Activated B cell treated with CpG ODN at 0.5 μM for 24 hours (primary cell): Measurements from ENCODE around the gene ENOPH1. TPM values are rescaled to one million over a fixed set of nuclear protein-coding genes. Genes with fewer than 3 reads are reported as not detected.
A peak's percentile ranks its signal among the peaks of the same experiment; 100 is the strongest.
"Not testable (repeated sequence)": the region's sequence is repeated elsewhere in the genome, so short reads cannot be mapped to it uniquely, and the experiment has no call there.

Source experiments
- ATAC-seq: fragments of 200-7000 bp; cut with Tn5 transposase; one replicate; pipeline ENCODE4 v1.10.0; 2021; ENCODE audit warnings: low read depth, mild to moderate bottlenecking, moderate library complexity
- CTCF ChIA-PET: fragments of 350-600 bp; sonication (Branson Sonifier 250); formaldehyde crosslinking; loops from one replicate; lab custom pipeline; 2021; ENCODE audit warnings: antibody characterized with exemption; lab: Charles Lee
- POLR2A ChIA-PET: fragments of 350-600 bp; sonication (Branson Sonifier 250); formaldehyde crosslinking; loops from one replicate; lab custom pipeline; 2021; ENCODE audit warnings: antibody characterized with exemption; lab: Charles Lee
- DNase-seq: peaks from one replicate; pipeline ENCODE4 v3.0.0; 2022
- H3K27ac Mint-ChIP-seq: one replicate; pipeline ENCODE4 v1.8.0; 2020; ENCODE audit warnings: mixed read lengths
- H3K27me3 Mint-ChIP-seq: one replicate; pipeline ENCODE4 v1.8.0; 2021; ENCODE audit warnings: mixed read lengths
- H3K36me3 Mint-ChIP-seq: one replicate; pipeline ENCODE4 v1.8.0; 2021; ENCODE audit warnings: low read depth, mixed read lengths
- H3K4me1 Mint-ChIP-seq: one replicate; pipeline ENCODE4 v1.8.0; 2021; ENCODE audit warnings: mixed read lengths
- H3K4me3 Mint-ChIP-seq: one replicate; pipeline ENCODE4 v1.8.0; 2020; ENCODE audit warnings: mild to moderate bottlenecking, mixed read lengths
- H3K9me3 Mint-ChIP-seq: one replicate; pipeline ENCODE4 v1.8.0; 2020; ENCODE audit warnings: mixed read lengths
- CTCF ChIP-seq: fragments of 200-600 bp; IDR thresholded peaks from one replicate; pipeline ENCODE4 v1.8.0; 2022; ENCODE audit warnings: antibody characterized with exemption, mild to moderate bottlenecking
- intact Hi-C: fragments of 100-400 bp; cut with micrococcal nuclease; formaldehyde crosslinking; loops from one replicate; pipeline ENCODE4 v1.15.1; 2024
- total RNA-seq: library from RNA; stranded (reverse); gene quantifications from 2 replicates; pipeline ENCODE4 v1.2.3, GENCODE V29; 2022

ENOPH1 gene
- total RNA-seq, 1 donor from 2014 or later, result 26.0 TPM

GRCh38 chr4:82398263-82398662 lies 32.1 kb upstream of the ENOPH1 start:
- Mint-ChIP-seq H3K4me1 (peaks cover 5% of the 10 kb centered on the region), H3K36me3 (no peaks in the 10 kb centered on the region), H3K27me3 (no peaks in the 10 kb centered on the region), H3K9me3 (no peaks in the 10 kb centered on the region), H3K4me3 (no peak overlapping the region), H3K27ac (no peak overlapping the region)
- ChIA-PET POLR2A (interaction anchor here (1.1 kb wide), 1 partner anchor 23 kb away, joined by 4 read pairs; no protein-coding TSS in a partner anchor), CTCF (no interaction called here)
- ATAC-seq, result peak; percentile 40
- TF ChIP-seq CTCF, result no peak
- DNase-seq, result no peak
- intact Hi-C loops, result no loop called here

DNA sequence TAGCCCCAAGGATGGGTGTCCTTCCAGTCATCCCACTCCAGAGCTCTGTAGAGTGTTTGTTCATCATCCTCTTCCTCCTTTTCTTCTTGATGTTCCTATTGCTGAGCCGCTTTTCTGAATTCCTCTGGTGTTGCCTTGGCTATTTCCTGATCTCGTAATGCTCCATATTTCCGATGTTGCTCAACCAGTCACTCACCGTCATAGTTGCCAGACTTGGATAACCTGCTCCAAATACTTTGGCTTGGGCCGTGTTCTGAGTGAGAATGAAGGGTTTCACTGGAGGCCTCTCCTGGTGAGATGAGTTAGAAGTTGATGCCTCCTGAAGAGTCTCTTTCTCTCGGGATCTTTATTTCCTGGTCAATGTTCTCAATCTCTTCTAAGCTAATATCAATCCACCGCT lies 28.8 kb upstream of the ENOPH1 start:
- intact Hi-C loops, result no loop called here
- Mint-ChIP-seq H3K27me3 (no peaks in the 10 kb centered on the region), H3K27ac (no peak overlapping the region), H3K9me3 (no peaks in the 10 kb centered on the region), H3K4me1 (peaks cover 5% of the 10 kb centered on the region), H3K4me3 (no peak overlapping the region), H3K36me3 (no peaks in the 10 kb centered on the region)
- no peak for DNase-seq
- ChIA-PET CTCF (no interaction called here), POLR2A (interaction anchor here (0.6 kb wide), 1 partner anchor 28 kb away, joined by 3 read pairs; the partner anchor contains the start of gene HNRNPD)
- no peak for ATAC-seq
- TF ChIP-seq CTCF, result no peak

DNA sequence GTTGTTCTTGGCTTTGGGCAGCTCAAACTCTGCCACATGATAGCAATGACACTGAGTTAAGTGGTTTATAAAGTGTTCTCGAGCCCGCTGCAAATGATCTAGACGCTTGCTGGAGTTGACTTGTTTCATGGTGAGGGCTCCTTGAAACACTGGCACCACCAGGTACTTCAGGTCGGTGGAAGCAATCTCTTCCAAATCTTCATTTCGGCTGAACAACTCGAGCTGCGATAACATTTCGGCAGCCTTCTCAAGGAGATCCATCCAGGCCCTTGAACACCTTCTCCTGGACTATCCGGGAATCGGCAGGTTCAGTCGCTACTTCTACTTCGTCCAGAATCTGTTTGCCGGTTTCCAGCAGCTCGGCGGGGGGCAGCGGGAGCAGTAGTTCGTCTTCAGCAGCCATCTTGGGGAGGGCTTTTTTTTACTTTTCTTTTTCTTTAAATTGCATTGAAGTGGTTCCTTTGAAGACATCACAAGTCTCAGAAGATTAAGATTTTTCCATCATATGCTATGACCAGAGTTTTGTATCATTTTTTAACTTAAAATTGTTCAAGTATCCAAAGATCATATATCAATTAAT lies 28.1 kb upstream of the ENOPH1 start:
- Mint-ChIP-seq H3K27ac (no peak overlapping the region), H3K9me3 (no peaks in the 10 kb centered on the region), H3K4me3 (no peak overlapping the region), H3K4me1 (peaks cover 5% of the 10 kb centered on the region), H3K27me3 (no peaks in the 10 kb centered on the region), H3K36me3 (no peaks in the 10 kb centered on the region)
- ChIA-PET CTCF (no interaction called here), POLR2A (interaction anchor here (0.6 kb wide), 1 partner anchor 28 kb away, joined by 3 read pairs; the partner anchor contains the start of gene HNRNPD)
- DNase-seq (no peak), ATAC-seq (no peak)
- TF ChIP-seq CTCF, result no peak
- intact Hi-C loops, result no loop called here

- no peak overlapping the region for H3K4me3 Mint-ChIP-seq
These were observed 26.7 kb upstream of the ENOPH1 start for GRCh38 chr4:82403725-82404124.

DNA sequence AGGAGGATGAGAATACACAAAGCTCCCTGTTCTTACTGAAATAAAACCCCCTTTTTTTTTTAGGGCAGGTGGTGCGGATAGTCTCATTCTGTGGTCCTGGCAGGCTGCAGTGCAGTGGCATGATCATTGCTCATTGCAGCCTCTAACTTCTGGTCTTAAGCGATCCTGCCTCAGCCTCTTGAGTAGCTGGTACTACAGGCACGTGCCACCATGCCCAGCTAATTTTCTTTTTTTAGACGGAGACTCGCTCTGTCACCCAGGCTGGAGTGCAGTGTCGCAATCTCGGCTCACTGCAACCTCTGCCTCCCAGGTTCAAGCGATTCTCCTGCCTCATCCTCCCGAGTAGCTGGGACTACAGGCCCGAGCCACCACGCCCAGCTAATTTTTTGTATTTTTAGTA lies 15.3 kb upstream of the ENOPH1 start:
- H3K4me3 Mint-ChIP-seq, intact Hi-C loops, H3K27me3 Mint-ChIP-seq, H3K27ac Mint-ChIP-seq, H3K36me3 Mint-ChIP-seq, H3K9me3 Mint-ChIP-seq, ATAC-seq, DNase-seq: not testable (repeated sequence)
- CTCF ChIA-PET, result interaction anchor here (1.0 kb wide), 1 partner anchor 14 kb away, joined by 3 read pairs; no protein-coding TSS in a partner anchor
- H3K4me1 Mint-ChIP-seq, result peaks cover 16% of the 10 kb centered on the region
- POLR2A ChIA-PET, result interaction anchor here (0.6 to 1.8 kb wide), 2 partner anchors 14 to 26 kb away, joined by 3 to 5 read pairs; no protein-coding TSS in a partner anchor

More at GRCh38 chr4:82403725-82404124, 26.7 kb upstream of the ENOPH1 start:
- ChIA-PET POLR2A (no interaction called here), CTCF (no interaction called here)
- H3K4me1 Mint-ChIP-seq, result no peaks in the 10 kb centered on the region
- H3K27ac Mint-ChIP-seq, result no peak overlapping the region
- no peak for ATAC-seq
- intact Hi-C loops, result no loop called here
- H3K36me3 Mint-ChIP-seq, result no peaks in the 10 kb centered on the region
- no peak for TF ChIP-seq CTCF
- no peak for DNase-seq
- H3K9me3 Mint-ChIP-seq, result no peaks in the 10 kb centered on the region
- H3K27me3 Mint-ChIP-seq, result no peaks in the 10 kb centered on the region
